Measurements from ENCODE around the gene NRXN2.

GRCh38 chr11:64731601-64732000 is 8.6 kb upstream of the NRXN2 start:
- TF ChIP-seq CTCF (IDR thresholded peaks at IDR 0.05) (no peak), POLR2A (IDR thresholded peaks at IDR 0.05) (no peak)
